ENCODE data around the gene TMEM26. TPM values are rescaled to one million over a fixed set of nuclear protein-coding genes. Genes with fewer than 3 reads are reported as not detected.

The TMEM26 gene
- 0.10 TPM in 1 of 2 replicates, not detected in the other for total RNA-seq

- no peak for DNase-seq (ENCODE audit: low read depth)
These were observed at the start of gene TMEM26 for GRCh38 chr10:61452655-61453641. Gene TMEM26 (minus strand): TSS chr10:61453381. CDS start chr10:61453081, 300 bp downstream.

- no peak for DNase-seq (ENCODE audit: low read depth)
These were observed 47.3 kb upstream of the TMEM26 start for GRCh38 chr10:61500460-61500859.

DNA sequence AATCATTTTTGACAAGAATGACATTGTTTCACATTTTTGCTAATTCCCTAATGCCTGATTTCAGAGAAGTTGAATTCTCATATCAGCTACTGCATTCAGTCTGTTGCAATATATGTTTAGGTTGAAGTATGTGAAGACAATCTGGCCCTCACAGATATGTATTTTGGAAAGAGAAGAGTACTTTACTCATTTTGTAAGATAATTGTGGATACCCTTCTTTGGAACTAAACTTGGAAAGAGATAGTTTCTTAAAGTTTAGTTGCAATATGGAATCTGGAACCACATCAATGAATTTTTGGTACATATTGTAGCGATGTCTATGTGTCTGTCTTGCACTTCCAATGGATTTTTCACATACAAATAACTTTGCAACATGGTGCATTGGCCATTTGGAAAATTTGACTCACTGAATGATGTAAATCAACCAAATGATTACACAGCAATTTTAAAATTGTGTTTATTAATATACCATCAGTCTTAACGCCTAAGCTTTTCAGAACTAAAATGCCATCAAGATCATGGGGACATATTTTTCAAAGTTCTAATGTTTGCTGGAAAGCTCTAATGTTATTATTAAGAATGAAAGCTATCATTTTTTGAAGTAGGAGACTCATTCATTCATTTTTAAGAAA lies 39.3 kb upstream of the TMEM26 start:
- DNase-seq (ENCODE audit: low read depth) = no peak

GRCh38 chr10:61487506-61487905 lies 34.3 kb upstream of the TMEM26 start:
- DNase-seq (ENCODE audit: low read depth) = no peak

- peak; percentile 72 for DNase-seq (ENCODE audit: low read depth)
These were observed 33.7 kb upstream of the TMEM26 start for GRCh38 chr10:61486738-61487396.

- DNase-seq (ENCODE audit: low read depth) = no peak
These were observed 33.1 kb upstream of the TMEM26 start for GRCh38 chr10:61486251-61486650.

DNA sequence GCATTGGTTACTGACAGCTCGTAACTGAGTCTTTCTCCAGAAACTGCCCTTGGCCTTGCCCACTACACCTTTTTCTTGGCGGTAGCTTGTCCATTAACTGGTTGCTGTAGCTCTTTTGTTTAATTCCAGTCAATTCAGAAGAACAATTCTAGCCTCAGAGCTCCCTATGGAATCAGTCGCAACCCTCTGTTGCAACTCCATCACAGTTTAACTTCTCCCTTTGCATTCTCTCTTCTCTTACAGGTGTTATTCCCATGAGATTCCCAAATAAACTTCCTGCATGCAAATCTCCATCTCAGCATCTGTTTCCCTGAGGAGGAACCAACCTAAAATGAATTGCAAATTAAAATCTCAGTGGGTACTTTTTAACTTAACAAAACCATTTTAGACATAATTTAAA lies 28.4 kb upstream of the TMEM26 start:
- DNase-seq (ENCODE audit: low read depth) = no peak

DNA sequence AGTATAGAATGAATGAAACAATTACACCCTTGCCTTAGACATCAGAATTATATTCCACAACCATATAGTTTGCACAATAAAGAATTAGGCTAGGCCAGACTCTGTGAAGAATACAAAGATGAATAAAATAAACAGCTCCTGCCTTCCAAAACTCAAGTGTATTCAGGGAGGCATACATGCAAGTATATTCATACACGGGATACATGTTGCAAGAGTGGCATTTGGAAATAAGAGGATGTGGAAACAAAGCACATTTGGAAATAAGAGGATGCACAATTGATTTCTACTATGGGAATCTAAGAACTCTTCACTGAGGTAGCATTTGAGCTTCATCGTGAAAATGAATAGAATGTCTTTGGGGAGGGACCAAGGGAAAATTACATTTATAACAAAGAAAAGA lies 27.0 kb upstream of the TMEM26 start:
- DNase-seq (ENCODE audit: low read depth) = no peak

- no peak for DNase-seq (ENCODE audit: low read depth)
These were observed 25.6 kb upstream of the TMEM26 start for GRCh38 chr10:61478621-61479312.

GRCh38 chr10:61477451-61477850 lies 24.3 kb upstream of the TMEM26 start:
- DNase-seq (ENCODE audit: low read depth) = no peak

GRCh38 chr10:61476529-61476928 lies 23.3 kb upstream of the TMEM26 start:
- DNase-seq (ENCODE audit: low read depth) = no peak

- no peak for DNase-seq (ENCODE audit: low read depth)
These were observed 22.3 kb upstream of the TMEM26 start for GRCh38 chr10:61475449-61475873.

DNA sequence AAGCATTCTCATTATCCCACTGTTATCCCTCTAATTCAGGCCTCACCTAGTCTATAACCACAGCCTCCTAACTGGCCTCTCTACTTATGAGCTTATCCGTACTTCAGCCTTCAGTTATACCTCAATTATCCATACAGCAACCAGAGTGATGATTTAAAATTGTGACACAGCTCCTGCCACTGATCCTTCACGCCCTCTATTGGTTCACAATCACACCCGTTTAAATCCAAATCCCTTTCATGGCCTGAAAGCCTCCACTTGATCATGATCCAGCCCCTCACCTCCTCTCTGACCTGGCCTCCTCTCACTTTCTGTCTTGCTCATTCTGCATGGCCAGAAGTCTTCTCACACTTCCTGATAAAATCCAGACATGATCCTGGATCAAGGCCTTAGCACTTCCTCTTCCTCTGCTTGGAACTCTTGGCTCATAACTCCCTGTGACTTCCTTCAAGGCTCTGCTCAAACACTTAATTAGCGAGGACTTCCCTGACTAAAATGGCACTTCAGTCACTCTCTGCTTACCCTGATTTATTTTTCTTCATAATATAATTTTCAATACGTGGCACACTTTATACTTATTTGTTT lies 19.0 kb upstream of the TMEM26 start:
- no peak for DNase-seq (ENCODE audit: low read depth)

GRCh38 chr10:61471491-61471890 lies 18.3 kb upstream of the TMEM26 start:
- no peak for DNase-seq (ENCODE audit: low read depth)

DNA sequence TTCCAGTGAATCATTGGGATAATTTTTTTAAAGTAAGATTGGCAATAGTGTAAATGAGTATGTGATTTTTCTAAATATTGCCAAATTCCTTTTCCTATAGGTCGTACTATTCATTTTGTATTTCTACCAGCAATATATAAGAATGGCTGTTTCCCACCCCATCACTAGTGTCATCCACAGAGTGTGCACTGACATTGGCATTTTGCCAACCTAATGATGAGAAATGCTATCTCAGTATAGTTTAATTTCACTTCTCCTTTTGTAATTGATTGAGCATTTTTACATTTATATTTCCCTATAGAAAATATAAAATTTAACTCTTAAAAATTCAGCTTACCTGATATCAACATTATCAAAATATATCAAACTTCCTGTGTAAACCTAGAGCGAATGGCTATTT lies 17.6 kb upstream of the TMEM26 start:
- DNase-seq (ENCODE audit: low read depth) = no peak

GRCh38 chr10:61465901-61466632 lies 12.9 kb upstream of the TMEM26 start:
- DNase-seq (ENCODE audit: low read depth) = no peak

GRCh38 chr10:61465171-61465496 lies 12.0 kb upstream of the TMEM26 start:
- no peak for DNase-seq (ENCODE audit: low read depth)

DNA sequence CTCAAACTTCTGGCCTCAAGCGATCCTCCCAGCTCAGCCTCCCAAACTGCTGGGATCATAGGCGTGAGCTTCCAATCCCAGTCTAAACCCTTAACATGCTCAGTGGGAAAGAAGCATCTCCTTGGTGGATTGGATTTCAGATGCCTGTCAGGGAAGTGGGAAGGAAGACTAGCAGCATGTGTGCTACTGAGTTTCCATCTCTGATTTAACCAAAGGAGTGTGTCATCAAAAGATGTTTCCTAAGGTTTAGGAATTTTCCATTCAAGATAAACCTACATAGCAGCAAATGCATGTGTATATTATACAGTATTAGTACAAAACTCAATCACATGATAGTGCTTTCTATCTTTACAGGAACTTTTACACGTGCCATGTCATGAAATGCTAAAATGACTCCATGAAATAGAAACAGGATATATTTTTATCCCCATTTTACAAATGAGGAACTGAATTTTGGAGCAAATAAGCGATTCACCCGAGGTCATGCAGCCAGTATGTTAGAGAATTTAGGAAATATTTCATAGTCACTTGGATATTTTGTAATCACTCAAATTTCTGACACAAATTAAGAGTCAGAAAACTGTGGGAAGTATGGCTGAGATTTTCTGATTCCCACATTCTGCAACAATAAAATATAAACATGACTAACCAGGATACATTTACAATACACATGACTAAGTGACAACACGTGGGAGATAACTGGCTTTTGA lies 11.4 kb upstream of the TMEM26 start:
- peak; percentile 28 for DNase-seq (ENCODE audit: low read depth)

GRCh38 chr10:61463035-61463909 lies 10.1 kb upstream of the TMEM26 start:
- peak; percentile 13 for DNase-seq (ENCODE audit: low read depth)
